ENCODE measurements around the gene GYPC.
A peak's percentile ranks its signal among the peaks of the same experiment; 100 is the strongest.

DNA sequence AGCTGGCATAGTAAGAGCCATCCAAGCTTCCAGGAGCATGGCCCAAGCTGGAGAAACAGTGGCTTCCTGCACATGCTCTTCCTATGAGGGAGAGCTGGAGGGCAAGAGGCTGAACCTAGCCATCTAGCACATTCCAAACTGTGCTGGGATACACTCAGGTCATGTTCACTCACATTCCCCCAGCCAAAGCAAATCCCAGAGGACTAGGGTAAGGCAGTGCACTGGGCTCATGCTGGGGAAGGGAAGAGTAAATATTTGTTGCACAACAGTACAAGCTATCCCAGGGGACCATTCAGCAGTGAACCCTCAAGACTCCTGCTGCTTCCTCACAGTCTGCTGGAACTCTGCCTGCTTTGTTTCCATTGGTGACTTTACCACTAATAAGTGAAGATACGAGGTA lies 20.7 kb upstream of the GYPC start:
- TF ChIP-seq, protein P1, sequence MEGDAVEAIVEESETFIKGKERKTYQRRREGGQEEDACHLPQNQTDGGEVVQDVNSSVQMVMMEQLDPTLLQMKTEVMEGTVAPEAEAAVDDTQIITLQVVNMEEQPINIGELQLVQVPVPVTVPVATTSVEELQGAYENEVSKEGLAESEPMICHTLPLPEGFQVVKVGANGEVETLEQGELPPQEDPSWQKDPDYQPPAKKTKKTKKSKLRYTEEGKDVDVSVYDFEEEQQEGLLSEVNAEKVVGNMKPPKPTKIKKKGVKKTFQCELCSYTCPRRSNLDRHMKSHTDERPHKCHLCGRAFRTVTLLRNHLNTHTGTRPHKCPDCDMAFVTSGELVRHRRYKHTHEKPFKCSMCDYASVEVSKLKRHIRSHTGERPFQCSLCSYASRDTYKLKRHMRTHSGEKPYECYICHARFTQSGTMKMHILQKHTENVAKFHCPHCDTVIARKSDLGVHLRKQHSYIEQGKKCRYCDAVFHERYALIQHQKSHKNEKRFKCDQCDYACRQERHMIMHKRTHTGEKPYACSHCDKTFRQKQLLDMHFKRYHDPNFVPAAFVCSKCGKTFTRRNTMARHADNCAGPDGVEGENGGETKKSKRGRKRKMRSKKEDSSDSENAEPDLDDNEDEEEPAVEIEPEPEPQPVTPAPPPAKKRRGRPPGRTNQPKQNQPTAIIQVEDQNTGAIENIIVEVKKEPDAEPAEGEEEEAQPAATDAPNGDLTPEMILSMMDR (IDR thresholded peaks at IDR 0.05; ENCODE audit: low read depth, low read length, missing input control): no peak
- TF ChIP-seq FOXA1 (IDR thresholded peaks at IDR 0.05): no peak
- no peak for TF ChIP-seq JUND (IDR thresholded peaks at IDR 0.05)
- TF ChIP-seq, protein P2, sequence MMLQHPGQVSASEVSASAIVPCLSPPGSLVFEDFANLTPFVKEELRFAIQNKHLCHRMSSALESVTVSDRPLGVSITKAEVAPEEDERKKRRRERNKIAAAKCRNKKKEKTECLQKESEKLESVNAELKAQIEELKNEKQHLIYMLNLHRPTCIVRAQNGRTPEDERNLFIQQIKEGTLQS (IDR thresholded peaks at IDR 0.05): no peak
- TF ChIP-seq TAF1 (conservative IDR thresholded peaks at IDR 0.05): no peak
- TF ChIP-seq, protein P3, sequence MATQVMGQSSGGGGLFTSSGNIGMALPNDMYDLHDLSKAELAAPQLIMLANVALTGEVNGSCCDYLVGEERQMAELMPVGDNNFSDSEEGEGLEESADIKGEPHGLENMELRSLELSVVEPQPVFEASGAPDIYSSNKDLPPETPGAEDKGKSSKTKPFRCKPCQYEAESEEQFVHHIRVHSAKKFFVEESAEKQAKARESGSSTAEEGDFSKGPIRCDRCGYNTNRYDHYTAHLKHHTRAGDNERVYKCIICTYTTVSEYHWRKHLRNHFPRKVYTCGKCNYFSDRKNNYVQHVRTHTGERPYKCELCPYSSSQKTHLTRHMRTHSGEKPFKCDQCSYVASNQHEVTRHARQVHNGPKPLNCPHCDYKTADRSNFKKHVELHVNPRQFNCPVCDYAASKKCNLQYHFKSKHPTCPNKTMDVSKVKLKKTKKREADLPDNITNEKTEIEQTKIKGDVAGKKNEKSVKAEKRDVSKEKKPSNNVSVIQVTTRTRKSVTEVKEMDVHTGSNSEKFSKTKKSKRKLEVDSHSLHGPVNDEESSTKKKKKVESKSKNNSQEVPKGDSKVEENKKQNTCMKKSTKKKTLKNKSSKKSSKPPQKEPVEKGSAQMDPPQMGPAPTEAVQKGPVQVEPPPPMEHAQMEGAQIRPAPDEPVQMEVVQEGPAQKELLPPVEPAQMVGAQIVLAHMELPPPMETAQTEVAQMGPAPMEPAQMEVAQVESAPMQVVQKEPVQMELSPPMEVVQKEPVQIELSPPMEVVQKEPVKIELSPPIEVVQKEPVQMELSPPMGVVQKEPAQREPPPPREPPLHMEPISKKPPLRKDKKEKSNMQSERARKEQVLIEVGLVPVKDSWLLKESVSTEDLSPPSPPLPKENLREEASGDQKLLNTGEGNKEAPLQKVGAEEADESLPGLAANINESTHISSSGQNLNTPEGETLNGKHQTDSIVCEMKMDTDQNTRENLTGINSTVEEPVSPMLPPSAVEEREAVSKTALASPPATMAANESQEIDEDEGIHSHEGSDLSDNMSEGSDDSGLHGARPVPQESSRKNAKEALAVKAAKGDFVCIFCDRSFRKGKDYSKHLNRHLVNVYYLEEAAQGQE (IDR thresholded peaks at IDR 0.05): no peak
- TF ChIP-seq, protein P4, sequence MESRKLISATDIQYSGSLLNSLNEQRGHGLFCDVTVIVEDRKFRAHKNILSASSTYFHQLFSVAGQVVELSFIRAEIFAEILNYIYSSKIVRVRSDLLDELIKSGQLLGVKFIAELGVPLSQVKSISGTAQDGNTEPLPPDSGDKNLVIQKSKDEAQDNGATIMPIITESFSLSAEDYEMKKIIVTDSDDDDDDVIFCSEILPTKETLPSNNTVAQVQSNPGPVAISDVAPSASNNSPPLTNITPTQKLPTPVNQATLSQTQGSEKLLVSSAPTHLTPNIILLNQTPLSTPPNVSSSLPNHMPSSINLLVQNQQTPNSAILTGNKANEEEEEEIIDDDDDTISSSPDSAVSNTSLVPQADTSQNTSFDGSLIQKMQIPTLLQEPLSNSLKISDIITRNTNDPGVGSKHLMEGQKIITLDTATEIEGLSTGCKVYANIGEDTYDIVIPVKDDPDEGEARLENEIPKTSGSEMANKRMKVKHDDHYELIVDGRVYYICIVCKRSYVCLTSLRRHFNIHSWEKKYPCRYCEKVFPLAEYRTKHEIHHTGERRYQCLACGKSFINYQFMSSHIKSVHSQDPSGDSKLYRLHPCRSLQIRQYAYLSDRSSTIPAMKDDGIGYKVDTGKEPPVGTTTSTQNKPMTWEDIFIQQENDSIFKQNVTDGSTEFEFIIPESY (IDR thresholded peaks at IDR 0.05): no peak
- TF ChIP-seq RXRA (IDR thresholded peaks at IDR 0.05): peak in 1 of 2 donors; percentile 8
- TF ChIP-seq EGR1 (IDR thresholded peaks at IDR 0.05; ENCODE audit: low read depth in 2 of 2): no peak
- TF ChIP-seq HNF4G (IDR thresholded peaks at IDR 0.05): no peak
- TF ChIP-seq RAD21 (IDR thresholded peaks at IDR 0.05): peak in 1 of 2 donors; percentile 26
- TF ChIP-seq YY1 (IDR thresholded peaks at IDR 0.05): no peak
- peak; percentile 12 for TF ChIP-seq SP1 (IDR thresholded peaks at IDR 0.05)

All from liver (tissue), 3 donors.